Hematopoietic multipotent progenitor cell treated with erythropoietin and hydrocortisone succinate and interleukin-3 and kit ligand, for 17 days (in vitro differentiated cells): ENCODE data around the gene SLX9.
"Not testable (repeated sequence)": the region's sequence is repeated elsewhere in the genome, so short reads cannot be mapped to it uniquely, and the experiment has no call there.

Experiments
- DNase-seq: peaks from one replicate; pipeline ENCODE4 v3.0.0-alpha.2; 2015; ENCODE audit warnings: low spot score

The SLX9 gene

DNA sequence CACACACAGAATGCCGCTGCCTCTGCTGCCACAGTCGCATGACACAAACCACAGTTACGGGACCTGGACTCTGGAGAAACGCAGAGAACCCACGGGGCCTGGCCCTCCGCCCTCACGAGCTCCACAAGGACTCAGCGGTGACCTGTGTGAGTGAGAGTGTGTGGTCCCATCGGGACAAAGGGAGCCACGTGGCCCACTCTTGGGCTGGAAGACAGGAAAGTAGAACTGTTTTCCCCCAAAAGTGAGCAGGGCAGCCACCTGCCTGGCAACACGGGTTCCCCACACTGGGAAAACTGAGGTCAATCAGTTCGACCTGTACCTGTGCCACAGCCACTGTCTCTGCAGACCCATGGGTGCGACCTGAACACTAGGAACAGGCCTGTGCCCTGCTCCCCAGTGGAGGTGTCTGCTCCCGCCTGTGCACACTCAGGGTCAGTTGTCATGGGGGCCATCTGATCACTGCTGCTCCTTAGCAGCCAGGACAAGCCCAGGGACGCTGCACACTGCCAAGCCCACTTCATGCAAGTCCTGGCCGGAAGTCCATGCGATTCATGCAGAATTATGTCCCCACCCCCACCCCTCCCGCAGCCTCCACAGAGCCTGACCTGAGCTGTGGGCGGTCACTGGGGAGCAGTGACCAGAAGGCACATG lies 80.2 kb downstream of the SLX9 start:
- no peak for DNase-seq

DNA sequence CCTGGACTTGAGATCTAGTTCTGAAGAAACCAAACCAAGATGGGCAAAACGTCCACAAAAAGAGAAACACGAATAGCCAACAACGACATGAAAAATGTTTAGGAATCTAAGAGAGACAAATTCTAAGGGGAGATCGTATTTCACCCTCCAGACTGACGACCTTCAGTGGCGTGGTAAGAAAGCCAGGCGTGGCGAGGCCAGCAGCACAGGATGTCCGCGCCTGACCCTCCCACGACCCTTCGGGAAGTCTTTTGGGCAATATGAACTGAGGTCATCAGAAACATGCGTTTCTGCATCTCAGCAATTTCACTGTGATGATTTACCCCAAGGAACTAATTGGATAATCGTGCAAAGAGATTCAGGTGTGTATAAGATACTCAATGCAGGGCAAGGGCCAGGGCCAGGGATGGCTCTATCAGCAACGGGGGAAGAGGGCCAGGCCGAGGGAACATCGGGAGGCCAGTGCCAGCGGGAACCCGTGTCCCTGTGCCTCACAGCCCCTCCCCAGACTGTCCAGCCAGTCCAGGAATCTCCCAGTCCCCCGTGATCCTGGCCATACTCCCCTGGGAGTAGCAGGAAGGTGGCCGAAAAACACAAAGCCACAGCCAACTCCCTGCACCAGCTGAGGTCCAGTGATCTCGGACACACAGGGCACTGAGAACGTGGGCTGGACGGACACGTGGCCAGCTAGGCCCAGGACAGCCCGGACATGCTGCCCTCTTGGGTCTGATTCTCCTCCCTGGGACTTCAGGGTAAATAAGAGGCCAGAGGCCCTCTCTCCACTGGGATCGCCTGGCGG lies 81.0 kb downstream of the SLX9 start:
- DNase-seq: no peak

DNA sequence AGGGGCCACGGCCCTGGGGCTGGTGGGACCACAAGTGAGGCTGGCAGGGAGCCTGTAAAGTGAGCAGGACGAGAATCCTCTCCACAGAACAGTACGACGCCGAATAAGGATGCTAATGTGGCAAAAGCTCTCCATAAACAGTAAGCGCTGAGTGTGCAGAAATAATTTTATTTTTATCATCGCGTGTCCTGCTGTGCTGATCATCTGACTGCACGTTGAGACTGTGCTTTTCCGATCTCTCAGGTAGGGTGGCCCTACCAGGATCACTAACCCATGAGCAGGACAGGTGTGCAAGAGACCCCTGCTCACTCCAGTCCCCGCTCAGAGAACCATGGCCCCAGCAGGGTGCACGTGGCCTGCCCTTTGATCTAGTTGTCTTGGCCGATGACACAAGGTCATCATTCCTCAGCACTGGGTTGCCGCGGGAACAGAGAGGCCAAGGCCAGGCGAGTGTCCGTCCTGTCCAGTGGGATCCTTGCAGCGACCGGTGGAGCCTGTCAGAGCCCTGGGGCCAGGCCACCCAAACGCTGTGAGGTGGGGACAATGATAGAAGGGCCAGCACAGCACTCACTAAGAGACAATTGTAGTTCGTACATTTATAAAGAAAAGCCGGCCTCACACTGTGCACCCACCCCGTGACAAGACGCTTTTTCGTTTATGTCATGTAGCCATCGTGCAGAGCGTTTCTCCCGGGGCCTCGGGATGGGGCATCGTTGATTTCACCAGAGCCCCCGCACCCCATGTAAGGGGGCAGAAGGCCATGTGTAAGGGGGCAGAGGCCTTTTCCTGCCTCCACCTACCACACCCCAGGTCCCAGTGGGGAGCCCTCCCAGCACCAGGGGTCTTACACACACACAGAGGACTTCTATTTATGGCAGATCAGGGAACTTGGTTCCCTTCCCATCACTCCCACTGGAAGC lies 81.9 kb downstream of the SLX9 start:
- DNase-seq: no peak

DNA sequence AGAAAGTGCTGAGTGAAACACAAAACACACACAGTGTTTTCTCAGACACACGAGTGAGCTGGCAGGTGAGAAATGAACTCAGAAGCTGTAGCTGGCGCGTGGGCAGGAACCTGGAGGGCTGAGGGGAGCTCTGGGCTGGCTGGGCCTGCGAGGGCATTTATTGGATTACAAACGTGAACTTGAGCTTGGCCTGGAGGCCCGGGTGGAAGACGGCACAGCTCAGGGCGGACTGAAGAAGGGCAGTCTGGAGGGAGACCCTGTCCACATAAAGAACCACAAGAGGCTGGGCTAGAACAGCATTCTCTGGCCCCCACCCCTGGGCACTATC lies 82.5 kb downstream of the SLX9 start:
- DNase-seq: no peak

DNA sequence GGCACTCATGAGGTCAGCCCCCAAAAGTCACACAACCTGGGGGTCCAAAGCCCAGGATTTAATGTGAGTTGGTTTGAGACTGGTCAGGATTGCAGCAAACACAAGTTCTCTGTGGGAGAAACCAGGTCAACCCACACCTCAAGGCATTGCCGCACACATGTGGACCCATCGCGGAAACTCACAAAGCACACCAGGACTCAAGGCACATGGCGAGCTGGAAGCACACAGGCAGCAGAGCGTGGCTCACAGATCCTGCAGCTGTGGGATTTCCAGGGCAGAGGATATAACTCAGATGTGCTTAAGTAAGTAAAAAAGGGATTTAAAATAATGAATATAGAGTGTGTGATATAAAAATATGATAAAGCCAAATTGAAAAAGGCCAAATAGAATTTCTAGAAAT lies 82.9 kb downstream of the SLX9 start:
- no peak for DNase-seq

DNA sequence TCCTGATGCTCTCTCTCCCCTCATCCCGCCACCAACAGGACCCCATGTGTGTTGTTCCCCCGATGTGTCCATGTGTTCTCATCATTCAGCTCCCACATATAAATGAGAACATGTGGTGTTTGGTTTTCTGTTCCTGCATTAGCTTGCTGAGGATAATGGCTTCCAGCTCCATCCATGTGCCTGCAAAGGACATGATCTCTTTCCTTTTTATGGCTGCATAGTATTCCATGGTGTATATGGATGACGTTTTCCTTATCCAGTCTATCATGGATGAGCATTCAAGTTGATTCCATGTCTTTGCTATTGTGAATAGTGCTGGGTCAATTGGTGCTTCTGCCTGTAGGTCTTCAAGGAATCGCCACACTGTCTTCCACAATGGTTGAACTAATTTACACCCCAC lies 84.7 kb downstream of the SLX9 start:
- not testable (repeated sequence) for DNase-seq

DNA sequence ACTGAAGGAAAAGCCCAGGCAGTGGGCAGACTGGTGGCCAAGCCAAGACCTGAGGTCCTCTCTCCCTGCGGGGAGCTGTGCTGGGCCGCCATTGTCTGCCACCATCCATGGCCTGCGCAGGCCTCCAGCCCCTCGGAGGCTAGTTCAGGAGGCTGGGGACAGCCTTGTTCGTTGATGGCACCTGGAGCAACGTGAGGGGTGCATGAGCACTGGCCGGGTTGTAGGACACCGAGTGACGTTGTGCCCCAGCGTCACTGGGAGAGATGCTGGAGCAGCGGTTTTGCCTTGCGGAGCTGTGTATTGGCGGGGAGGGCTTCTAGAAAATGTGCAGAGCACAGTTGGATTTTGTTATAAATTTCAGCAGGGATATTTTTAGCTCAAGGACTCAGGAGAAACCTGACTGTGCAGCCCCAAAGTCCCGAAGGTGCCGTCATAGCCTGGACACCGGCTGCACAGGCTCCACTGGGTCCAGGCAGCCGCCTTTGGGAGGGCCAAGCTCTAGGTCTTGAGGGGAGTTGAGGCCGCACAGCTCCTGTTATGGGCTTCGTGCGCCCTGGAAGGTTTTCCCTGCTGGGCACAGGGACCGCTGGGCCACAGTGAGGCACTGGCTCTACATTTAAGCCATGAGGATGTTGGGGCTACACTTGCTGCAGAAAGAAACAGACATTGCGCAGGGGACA lies 86.4 kb downstream of the SLX9 start:
- DNase-seq: no peak
